ENCODE data around the gene AACS.

DNA sequence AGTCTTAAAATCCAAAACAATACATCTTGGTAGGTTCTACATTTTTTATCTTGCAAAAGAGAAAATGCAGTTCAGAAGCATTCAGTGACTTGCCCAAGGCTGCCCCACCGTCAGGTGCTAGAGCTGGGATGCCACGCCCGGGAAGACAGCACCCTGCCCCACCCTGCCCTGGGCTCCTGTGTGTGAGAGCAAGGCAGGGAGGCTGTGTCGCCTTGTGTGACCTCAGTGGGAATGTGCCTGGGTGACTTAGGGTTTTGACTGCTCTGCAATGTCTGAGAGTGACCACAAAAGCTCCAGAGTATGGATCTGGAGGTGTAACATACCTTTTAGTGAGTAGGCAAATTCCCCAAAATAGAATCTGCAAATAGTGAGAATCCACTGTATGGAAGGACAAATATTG lies 60.0 kb downstream of the AACS start:
- TF ChIP-seq CTCF (IDR thresholded peaks at IDR 0.05; ENCODE audit: poor library complexity, severe bottlenecking) (no peak), RAD21 (conservative IDR thresholded peaks at IDR 0.05) (no peak)
